Central memory CD4-positive, alpha-beta T cell (primary cell): ENCODE data around the gene MRPL24.
"Not testable (repeated sequence)": the region's sequence is repeated elsewhere in the genome, so short reads cannot be mapped to it uniquely, and the experiment has no call there.

Experiments used
- DNase-seq: peaks from one replicate; pipeline ENCODE4 v3.0.0; 2022

MRPL24 gene

DNA sequence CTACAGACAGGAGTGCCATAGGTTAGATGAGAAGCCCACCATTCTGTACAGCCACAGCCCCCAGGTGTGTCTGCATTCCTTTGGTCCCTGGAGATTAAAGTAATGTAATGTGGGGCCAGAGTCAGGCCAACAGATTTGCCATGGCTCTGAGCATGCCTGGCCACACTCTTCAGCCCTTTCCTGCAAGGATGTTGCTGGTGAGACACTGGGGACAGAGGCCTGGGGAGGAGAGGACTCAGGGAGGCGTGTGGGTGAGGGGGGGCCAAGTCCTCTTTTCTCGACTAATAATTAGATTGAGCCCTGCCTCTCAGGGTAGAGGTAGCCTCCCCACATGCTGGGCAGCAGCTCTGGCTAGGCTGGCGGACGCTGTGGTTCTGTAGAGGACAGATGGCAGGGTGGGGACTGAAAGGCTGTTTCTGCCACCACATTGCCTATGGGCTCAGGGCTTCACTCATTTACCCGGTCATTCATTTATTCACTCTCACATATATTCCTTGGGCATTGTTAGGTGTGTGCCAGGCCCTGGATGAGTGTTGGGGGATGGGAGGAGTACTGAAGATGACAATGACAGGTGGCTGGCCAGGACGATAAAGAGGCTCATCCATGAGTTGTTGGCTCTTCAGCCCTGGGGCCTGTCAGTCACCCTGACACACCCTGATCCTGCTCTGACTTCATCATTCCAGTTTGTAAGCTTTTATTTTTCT is 19.4 kb upstream of the MRPL24 start:
- DNase-seq = no peak

DNA sequence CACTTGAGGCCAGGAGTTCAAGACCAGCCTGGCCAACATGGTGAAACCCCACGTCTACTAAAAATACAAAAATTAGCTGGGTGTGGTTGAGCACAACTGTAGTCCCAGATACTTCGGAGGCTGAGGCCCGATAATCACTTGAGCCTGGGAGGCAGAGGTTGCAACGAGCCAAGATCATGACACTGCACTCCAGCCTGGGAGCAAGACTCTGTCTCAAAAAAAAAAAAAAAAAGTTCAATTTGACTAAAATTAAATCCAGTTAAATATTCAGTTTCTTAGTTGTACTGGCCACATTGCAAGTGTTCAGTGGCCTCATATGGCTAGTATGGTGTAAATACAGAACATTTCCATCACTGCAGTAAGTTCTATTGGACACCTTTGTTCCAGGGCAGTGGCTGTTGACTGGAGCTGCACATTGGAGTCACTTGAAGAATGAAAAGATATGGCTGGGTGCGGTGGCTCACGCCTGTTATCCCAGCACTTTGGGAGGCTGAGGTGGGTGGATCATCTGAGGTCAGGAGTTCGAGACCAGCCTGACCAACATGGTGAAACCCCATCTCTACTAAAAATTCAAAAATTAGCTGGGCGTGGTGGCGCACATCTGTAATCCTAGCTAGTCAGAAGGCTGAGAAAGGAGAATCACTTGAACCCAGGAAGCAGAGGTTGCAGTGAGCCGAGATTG is 16.8 kb upstream of the MRPL24 start:
- not testable (repeated sequence) for DNase-seq

DNA sequence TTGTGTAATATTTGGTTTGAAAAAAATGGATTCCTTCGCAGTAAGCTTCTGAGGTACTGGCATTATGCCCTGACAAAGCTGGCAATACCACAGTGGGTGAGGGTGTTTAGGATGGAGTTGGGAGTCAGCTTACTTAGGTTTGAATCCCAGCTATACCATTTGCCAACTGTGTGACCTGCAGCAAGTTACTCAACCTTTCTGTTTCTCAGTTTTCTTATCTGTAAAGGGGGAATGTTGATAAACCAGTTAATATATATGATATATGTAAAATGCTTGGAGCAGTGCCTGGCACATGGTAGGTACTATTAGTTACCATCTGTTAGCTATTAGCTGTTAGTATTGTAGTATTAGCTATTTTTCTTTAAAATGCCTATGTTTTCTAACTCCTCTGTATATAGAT is 15.5 kb upstream of the MRPL24 start:
- DNase-seq = no peak

DNA sequence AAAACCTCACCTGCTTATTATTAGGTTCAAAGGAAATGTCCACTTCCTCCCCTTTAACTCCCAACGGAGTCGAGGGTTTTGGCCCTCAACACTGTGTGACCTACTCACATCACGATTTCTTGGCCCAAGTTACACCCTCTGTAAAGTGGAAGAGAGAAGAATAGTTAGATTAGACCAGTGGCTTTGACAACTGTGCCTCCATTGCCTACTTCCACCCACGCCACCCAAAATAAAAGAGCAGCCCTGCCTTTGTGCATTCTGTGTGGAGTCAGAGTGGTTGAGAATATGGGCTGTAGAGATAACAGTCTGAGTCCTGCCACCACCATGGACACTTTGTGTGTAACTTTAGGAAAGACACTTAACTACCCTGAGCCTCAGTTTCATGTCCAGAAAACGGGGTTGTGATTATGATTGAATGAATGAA is 14.7 kb upstream of the MRPL24 start:
- DNase-seq = no peak

DNA sequence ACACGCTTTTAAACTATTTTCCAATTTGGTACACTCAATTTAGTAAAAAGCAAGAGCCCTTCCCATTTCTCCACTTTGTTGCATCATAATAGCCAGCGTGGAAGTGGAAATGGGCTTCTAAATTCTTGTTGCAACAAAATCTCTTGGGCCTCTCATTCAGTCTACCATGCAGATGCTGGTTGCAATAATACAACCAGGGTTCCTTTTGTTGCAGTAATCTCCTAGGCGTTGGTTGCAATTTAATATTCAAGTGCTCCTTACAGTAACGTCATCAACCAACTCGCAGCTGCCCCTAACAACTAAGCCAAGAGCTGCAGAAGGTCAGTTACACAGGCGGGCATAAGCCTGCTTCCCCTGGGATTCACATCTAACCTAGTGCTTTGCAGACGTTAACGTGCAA is 13.3 kb upstream of the MRPL24 start:
- DNase-seq = no peak

DNA sequence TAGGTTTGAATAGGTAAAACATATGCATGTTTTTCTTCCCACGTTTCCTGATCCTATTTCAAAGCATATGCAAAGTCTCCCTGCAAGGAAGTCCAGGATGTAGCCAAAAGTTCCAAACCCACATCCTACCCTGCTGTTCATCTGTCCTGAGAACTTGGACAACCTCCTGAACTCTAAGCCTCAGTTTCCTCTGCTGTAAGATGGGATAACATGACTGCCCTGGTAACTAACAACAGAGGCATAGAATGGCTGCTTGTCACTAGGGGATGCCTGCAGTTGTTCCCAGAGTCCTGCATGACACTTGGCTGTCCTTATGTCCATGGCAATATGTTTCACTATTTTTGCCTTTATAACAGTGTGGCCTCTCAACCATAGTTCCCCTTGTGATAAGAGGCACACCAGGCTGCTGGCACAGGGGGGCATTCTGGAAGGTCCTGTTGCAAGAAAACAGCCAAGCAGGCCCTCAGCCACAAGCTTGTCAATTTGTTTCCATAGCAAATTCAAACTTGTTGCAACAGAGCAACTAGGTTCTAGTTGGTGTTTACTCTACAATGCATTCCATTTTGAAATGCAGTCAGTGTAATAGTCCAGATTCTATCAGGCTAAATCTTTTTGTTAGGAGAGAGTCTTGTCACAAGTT is 12.1 kb upstream of the MRPL24 start:
- no peak for DNase-seq

DNA sequence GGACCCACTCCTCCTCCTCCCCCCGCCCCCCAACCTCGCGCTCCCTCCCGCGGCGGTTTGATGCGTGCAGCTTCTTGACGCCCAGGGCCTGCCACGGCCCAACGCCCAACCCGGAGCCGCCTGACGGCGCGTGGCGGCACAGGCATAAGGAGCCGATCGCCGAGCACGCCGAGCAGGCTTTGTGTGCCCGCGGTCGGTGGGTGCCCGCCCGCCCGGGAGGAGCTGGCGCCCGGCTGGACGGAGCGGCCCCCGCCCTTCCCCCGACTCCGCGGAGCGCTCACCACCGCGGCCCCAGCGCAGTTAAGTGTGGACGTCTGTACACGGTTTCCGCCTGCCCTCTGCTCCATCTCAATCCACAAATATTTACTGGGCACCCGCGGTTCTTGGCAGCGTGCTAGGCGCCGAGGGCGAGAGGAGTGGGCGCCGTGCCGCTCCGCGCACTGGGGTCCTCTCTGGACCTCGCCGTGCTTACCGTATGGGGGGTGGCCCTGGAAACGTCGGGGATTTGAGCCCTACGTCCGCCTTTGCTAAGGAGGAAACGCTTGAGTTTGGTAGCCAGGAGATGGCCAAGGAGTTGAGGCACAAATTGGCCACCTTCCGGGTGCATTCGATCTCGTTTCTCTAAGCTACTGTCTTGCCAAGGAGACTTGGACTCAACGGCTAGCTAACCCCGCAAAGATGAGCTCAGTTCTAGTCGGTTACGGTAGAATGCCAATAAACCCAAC is 11.0 kb upstream of the MRPL24 start:
- peak; percentile 92 for DNase-seq

DNA sequence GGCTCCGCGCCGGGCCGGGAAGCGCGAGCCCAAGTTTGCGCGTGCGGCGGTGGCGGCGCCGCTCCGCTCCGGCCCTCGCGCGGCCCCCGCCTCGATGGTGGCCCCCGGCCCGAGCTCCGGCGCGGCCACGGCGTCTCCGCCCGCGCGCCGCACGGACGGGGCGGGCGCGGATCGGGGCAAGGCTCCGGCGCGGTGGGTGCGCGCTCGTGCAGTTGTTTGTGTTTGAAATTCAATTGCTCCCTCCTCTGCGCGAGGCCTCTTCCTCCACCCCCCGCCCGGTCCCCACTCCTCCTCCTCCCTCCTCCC is 10.5 kb upstream of the MRPL24 start, which contains the start of gene HDGF:
Gene HDGF, minus strand, starts transcription at position 225 of the 306 bp plus-strand sequence. CDS start 246 bp downstream, outside the sequence.
- DNase-seq = no peak

DNA sequence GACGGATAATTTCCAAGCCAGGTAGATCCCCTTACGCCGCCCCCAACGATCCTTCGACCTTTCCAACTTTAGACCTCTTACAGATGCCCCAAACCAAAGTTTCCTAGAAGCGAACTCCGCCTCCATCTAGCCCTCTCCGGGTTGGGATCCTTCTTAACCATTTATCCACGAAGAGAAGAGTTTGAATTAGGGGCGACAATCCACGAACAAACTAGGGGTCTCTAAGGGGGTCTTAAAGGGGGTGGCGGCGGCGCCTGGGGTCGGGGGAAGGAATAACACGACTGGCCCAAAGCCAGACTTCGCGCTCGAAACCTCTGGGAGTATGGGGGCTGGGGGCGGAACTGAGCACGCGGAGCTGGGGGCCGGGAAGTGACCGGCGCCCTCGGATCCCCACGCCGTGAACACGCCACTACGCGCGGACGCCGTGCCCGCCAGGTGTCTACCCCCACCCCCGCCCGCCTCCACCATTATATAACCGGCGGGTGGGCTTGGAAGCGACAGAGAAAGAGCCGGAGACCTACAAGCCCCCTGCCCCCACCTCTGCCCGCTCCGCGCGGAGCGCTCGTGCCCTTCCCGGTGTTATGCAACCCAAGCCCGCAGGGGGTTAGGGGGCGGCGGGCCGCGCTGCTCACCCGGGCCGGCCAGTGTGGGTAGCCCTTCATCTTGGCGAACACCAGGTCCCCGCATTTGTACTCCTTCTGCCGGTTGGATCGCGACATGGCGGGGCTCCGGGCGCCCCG is 10.0 kb upstream of the MRPL24 start:
- DNase-seq = no peak

DNA sequence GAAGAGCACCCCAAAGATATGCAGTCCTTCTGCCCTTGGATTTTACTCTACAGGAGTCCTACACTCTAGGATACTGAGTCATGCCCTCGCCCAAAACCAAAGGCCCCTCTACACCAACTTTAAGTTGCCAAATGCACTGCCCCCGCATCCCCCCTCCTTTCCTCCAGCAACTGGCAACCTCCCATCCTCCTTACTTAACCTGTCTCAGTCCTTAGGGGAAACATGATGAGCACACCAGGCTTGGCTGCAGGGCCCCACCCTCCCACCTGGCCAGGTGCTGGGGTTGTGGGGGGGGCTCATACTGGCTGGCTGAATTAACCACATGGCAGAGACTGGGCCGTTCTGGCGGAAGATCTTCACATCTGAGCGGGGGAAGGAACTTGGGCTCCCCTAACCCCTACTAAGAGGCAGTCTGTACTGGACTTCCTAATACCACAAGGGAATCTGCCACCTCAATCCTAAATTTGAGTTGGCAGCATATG is 9.3 kb upstream of the MRPL24 start:
- no peak for DNase-seq

DNA sequence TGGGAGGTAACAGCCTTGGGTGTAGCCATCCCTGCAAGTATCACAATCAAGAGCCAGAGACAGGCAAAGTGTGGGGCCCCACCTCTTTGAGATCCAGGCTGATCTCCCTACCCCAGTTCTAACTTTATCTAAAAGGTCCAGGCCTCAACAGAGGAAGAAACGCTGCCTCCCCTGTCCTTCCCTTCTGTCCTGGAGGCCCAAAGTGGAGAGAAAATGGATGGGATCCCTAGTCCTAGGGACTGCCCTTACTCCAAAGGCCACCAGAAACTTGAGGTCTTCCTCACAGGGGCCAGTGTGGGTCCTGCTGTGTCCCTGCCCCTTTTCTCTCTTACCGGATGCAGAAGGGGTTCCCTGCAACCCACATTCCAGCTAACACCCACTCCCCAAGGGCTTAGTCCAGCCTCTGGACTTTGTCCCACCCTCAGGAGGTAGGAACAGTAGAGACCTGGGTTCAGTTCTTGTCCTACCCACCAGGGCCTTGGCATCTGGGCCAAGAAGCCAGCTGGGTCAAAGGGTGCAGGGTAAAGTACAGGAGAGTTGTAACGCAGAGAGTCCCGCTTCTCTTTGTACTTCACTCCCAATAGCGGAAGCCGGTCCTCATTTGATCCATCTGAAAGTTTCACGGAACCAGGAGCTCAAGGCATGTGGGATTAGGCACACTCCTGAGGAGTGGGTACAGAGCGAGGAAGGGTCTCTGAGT is 8.7 kb upstream of the MRPL24 start:
- DNase-seq = no peak

DNA sequence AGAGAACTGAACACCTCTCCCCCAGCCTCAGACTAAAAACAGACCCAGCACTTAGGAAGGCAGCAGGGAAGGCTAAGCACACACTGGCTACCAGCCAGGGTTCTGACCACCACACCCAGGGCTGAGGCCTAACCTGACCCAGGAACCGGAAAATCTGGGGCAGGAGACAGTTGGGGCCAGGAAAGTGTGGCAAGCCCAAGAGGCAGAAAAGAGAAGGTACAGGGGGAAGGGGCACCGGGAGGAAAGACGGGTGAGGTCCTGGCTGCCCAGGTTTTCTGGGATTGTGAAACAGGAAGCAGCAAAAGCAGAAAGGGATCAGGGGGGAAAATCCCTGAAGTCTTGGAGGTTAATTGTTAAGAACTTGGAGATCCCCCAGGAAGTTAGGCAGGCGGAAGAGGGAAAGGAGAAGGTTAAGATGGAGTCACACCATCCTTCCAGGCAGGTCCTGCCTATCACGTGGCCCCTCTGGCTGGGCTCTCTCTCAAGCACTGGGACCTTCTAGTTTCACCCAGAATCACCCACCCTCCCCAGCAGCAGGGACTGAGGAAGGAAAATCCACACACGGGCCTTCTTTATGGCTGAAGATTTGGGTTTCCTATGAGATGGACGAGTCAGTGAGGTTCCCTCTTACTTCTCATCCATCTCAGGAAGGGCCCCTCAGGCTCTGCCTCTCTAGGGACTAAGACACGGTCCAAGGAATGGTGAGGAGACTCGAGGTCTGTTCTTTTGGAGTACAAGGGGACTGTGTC is 8.0 kb upstream of the MRPL24 start:
- DNase-seq = no peak

DNA sequence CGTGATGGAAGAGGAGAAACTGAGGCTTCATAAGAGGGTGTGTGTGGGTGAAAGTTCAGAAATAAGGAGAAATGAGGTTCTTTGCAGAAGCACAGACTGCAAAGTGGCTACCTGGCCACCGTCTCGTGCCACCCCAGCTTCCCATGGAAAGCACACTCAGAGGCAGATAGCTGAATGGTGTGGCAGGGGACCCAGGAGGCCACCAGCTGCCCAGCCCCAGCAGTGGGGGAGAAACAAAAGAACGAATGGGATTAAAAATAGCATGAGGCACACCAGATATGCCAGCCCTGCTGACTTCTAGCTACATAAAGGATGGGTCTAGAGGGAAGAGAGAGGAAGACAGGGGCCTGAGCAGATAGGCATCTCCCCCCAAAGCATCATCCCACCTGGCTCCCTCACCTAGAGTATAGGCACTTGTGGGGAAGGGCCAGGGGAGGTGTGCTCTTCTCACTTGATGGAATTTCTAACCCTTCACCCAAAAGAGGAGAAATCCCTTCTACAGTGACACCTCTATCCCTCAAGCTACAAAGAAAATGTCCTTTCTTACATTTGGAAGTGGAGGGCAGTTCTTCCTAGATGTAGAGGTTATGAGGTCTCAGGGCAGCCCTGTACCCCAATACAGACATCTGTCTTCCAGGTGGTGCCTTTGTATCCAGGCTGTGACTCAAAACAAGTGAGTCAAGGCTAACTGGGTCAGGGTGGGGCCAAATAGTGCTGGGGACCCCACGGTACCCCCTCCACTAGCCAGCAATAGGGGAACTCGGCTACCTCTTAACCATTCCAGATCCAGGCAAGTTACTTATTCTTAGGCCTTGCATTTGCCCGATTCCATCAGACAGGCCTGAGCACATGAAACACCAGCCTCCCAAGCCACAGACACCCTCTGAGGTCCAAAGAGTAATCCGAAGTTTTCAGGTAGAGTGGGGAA is 7.1 kb upstream of the MRPL24 start:
- DNase-seq = no peak

DNA sequence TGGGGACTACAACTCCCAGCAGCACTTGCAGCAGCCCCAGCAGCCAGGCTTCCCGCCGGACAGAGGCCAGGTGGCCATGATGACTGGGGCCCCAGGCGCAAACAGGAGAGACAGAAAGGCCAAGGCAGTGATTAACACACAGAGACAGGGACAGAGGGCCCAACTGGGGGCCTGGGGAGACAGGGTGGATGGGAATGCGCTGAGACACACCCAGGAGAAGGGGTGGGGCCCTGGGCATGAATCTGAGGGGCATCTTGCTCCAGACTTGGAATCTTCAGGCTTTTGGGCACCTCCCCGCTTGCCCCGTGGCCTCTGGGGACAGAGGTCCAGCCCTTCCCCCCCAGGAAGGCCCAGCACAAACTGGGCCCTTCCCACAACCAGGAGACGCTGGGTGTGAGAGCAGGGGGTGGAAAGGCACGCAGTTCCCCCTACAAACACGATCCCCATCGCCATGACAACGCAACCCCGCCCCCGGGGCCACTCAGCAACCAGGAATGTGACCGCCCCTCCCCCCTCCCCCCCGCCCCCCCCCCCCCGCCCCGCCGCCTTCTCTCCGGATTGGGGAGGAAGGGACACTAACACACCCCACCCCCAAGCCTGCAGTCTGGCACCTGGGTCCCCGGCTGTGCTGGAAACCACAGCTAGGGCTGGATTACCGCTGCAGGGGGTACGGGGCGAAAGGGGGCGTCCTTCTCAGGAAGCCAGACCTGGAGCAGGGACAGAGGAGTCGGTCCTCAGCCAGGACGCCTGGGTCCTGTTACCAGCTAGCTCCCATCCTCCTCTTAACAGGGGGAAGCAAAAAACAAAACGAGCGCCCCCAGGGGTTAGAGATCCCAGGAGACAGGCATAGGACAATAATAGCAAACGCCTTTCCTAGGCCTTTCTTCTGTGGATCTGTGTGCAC is 6.1 kb upstream of the MRPL24 start:
- DNase-seq = peak; percentile 42

DNA sequence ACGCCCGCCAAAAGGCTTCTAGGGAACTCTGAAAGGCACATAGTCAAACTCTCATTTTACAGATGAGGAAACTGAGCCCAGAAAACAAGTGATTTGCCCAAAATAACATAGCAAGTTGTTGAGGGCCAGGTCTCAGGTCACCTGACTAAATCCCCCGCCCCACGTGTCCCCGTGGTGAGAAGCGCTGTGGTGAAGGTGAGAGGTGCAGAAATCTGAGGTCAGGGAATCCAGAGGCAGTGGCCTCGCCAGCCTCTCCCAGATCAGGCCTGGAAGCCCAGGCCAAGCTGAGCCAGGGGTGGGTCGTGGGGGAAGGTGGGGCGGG is 5.5 kb upstream of the MRPL24 start:
- no peak for DNase-seq

DNA sequence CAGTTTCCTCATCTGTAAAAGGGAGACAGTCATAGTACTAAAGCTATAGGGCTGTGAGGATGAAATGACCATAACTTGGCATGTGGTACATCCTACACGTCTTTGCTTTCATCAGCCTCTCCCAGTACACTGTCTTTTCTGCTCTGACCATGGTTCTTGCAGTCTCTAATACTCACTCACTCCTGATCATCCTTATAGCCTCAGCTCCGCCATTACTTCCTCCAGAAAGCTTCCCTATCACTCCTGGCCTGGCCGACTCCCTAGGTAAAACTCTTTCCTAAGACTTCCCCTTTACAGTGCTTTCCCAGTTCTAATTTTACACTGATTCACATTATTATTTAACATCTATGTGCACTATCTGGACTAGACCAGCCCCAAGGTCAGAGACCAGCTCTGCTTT is 5.0 kb upstream of the MRPL24 start:
- no peak for DNase-seq

DNA sequence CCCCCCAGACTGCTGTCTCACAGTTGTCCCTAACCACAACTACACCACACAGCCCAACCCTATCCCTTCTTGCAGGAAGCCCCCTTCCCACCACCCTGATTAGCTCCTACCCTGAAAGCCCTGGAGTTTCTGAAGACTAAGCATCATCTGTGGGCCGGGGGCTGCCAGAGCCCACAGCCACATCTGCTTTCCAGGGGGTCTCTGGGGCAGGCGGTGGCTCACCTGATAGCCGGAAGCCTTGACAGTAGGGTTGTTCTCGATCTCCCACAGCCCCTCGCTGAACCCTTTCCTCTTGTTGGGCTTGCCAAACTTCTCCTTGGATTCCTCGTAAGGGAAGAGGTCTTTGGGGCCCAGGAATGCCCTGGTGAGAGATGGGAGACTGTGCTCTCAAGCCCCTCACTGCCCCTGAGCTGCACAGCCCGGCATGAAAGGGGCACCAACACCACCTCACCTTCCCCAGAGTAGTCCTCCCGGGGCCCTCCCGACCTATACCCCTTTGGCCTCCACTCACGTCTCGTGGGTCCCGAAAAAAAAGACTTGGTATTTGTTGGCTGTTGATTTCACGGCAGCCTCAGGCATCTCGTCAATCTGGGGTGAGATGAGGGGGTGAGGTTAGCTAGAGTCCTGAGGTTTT is 4.0 kb upstream of the MRPL24 start:
- no peak for DNase-seq

DNA sequence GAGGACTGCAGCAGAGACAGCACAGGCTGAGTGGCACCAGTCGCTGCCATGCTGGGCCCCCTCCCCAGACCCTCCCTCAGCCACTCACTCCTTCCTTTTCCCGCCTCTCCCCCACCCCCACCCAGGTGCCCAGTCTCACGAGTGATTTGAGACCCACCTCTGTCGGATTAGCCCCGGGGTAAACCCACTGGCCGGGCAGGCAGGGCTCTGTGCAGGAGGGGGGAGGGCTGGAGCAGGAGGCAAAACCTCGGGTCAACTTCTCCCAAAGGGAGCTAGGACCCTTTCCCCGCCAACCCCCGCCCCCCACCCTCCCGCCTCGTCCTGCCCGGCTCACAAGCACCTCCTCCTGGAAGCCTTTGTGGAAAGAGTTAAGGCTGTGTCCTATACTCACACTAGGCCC is 3.5 kb upstream of the MRPL24 start:
- no peak for DNase-seq
